Suprapubic skin (tissue), 4 donors: ENCODE measurements around the gene ENO4.

Experiments
- CTCF ChIP-seq, 2 donors: fragments of 200-600 bp in 1 of 2; fragments of 450-650 bp in 1 of 2; sonication (generic) in 1 of 2; IDR thresholded peaks; one replicate each; pipeline ENCODE4 v1.5.1; 2016 to 2019; ENCODE audit warnings: antibody characterized with exemption in 2 of 2, mild to moderate bottlenecking in 1 of 2, moderate library complexity in 1 of 2
- EP300 ChIP-seq: sonication (generic); formaldehyde crosslinking; IDR thresholded peaks from one replicate; pipeline ENCODE4 v1.6.1; 2017; ENCODE audit warnings: antibody characterized with exemption
- POLR2A ChIP-seq, 2 donors: fragments of 450-650 bp; IDR thresholded peaks; one replicate each; pipeline ENCODE4 v1.6.1; 2017; ENCODE audit warnings: antibody characterized with exemption in 2 of 2, mild to moderate bottlenecking in 2 of 2, moderate library complexity in 2 of 2
- POLR2AphosphoS5 ChIP-seq, 3 donors: sonication (generic); formaldehyde crosslinking; IDR thresholded peaks; one replicate each; pipeline ENCODE4 v1.6.1; 2017; ENCODE audit warnings: antibody characterized with exemption in 3 of 3

GRCh38 chr10:116849248-116850057, at the start of gene ENO4:
- TF ChIP-seq EP300 (no peak), POLR2A (IDR thresholded peaks at IDR 0.05) (no peak), POLR2AphosphoS5 (IDR thresholded peaks at IDR 0.05) (no peak), CTCF (IDR thresholded peaks at IDR 0.05) (no peak)
